OCI-LY7 (cell line): ENCODE measurements around the gene PACS2. TPM values are rescaled to one million over a fixed set of nuclear protein-coding genes. Genes with fewer than 3 reads are reported as not detected.
"Not testable (repeated sequence)": the region's sequence is repeated elsewhere in the genome, so short reads cannot be mapped to it uniquely, and the experiment has no call there.

ENCODE experiments used
- BruUV-seq: library from RNA; stranded (reverse); fragments of 400-500 nt; replicated peaks from 2 replicates; lab custom pipeline; 2021; lab: Mats Ljungman, UMichigan
- CTCF ChIA-PET: fragments of 300-600 bp; sonication (Branson Sonifier 250); formaldehyde crosslinking; loops from one replicate; lab custom pipeline; 2022; ENCODE audit warnings: antibody characterized with exemption; ENCODE audit not compliant: unreplicated experiment; lab: Charles Lee
- POLR2A ChIA-PET: fragments of 300-600 bp; sonication (Branson Sonifier 250); formaldehyde crosslinking; loops from one replicate; lab custom pipeline; 2022; ENCODE audit warnings: antibody characterized with exemption; lab: Charles Lee
- DNase-seq: peaks from one replicate; pipeline ENCODE4 v3.0.0-alpha.2; 2015; ENCODE audit warnings: low spot score
- H2AFZ ChIP-seq: fragments of 200-600 bp; sonication (generic), shearing (Covaris generic); 2 replicates; pipeline ENCODE4 v1.6.1; 2014; ENCODE audit warnings: mild to moderate bottlenecking, antibody characterized with exemption, low read length, moderate library complexity
- H3K27ac ChIP-seq: fragments of 200-600 bp; sonication (generic); 2 replicates; pipeline ENCODE4 v1.5.1; 2014; ENCODE audit warnings: mixed run types, low read depth, mild to moderate bottlenecking, moderate library complexity, low read length, inconsistent platforms; ENCODE audit not compliant: poor library complexity, severe bottlenecking
- H3K36me3 ChIP-seq: fragments of 200-600 bp; sonication (generic); 2 replicates; pipeline ENCODE4 v1.6.1; 2014; ENCODE audit warnings: mild to moderate bottlenecking, antibody characterized with exemption, low read length, moderate library complexity, mixed read lengths; ENCODE audit not compliant: insufficient read depth
- H3K4me1 ChIP-seq: fragments of 200-600 bp; sonication (generic); 2 replicates; pipeline ENCODE4 v1.5.1; 2014; ENCODE audit warnings: mild to moderate bottlenecking, low read length; ENCODE audit not compliant: insufficient read depth, poor library complexity, severe bottlenecking
- H3K4me2 ChIP-seq: fragments of 200-600 bp; sonication (generic); 2 replicates; pipeline ENCODE4 v1.6.1; 2014; ENCODE audit warnings: mild to moderate bottlenecking, low read length
- H3K4me3 ChIP-seq: fragments of 200-600 bp; sonication (generic); 2 replicates; pipeline ENCODE4 v1.5.1; 2014; ENCODE audit warnings: mild to moderate bottlenecking, low read depth, low read length; ENCODE audit not compliant: poor library complexity, severe bottlenecking
- H3K79me2 ChIP-seq: fragments of 200-600 bp; sonication (generic); 2 replicates; pipeline ENCODE4 v1.6.1; 2016; ENCODE audit warnings: low read depth, mild to moderate bottlenecking, low read length, moderate library complexity, mixed read lengths; ENCODE audit not compliant: insufficient read depth
- H3K9me2 ChIP-seq: fragments of 200-600 bp; sonication (generic); 2 replicates; pipeline ENCODE4 v1.6.1; 2016; ENCODE audit warnings: mild to moderate bottlenecking, low read length, mixed read lengths; ENCODE audit not compliant: insufficient read depth
- H3K9me3 ChIP-seq: fragments of 200-600 bp; sonication (generic); 2 replicates; pipeline ENCODE4 v1.6.1; 2014; ENCODE audit warnings: mild to moderate bottlenecking, mixed run types, low read length, mixed read lengths
- H4K20me1 ChIP-seq: fragments of 200-600 bp; sonication (generic); 2 replicates; pipeline ENCODE4 v1.6.1; 2014; ENCODE audit warnings: mild to moderate bottlenecking, antibody characterized with exemption, low read length, moderate library complexity, mixed read lengths; ENCODE audit not compliant: insufficient read depth
- EZH2phosphoT487 ChIP-seq: fragments of 200-600 bp; sonication (generic); IDR thresholded peaks from 2 replicates; pipeline ENCODE4 v1.6.1; 2018; ENCODE audit warnings: low read depth, borderline replicate concordance, mild to moderate bottlenecking, mixed run types, antibody characterized with exemption, low read length, moderate library complexity, mixed read lengths
- intact Hi-C: fragments of 100-400 bp; cut with micrococcal nuclease; formaldehyde crosslinking; loops from one replicate; pipeline ENCODE4 v1.10.0; 2022; ENCODE audit not compliant: unreplicated experiment
- total RNA-seq, 2 experiments: library from RNA; depleted of rRNA in 1 of 2; stranded (reverse); fragments of >200 nt in 1 of 2; shearing (Covaris generic) in 1 of 2; gene quantifications; 2 replicates each; pipeline ENCODE4 v1.2.3, GENCODE V29; 2014 to 2022
- TF ChIP-seq, protein P1 (sequence below): fragments of 200-600 bp; sonication (generic); conservative IDR thresholded peaks from 2 replicates; pipeline ENCODE4 v1.5.1; 2014; ENCODE audit warnings: mild to moderate bottlenecking, antibody characterized with exemption, low read length, moderate library complexity, mixed read lengths

The PACS2 gene
- total RNA-seq, 2 experiments from 2014 or later = 45.4 to 46.9 TPM

- no peaks in the 10 kb centered on the region for H3K4me1 ChIP-seq
- no peak for TF ChIP-seq EZH2phosphoT487
- TF ChIP-seq, protein P1, sequence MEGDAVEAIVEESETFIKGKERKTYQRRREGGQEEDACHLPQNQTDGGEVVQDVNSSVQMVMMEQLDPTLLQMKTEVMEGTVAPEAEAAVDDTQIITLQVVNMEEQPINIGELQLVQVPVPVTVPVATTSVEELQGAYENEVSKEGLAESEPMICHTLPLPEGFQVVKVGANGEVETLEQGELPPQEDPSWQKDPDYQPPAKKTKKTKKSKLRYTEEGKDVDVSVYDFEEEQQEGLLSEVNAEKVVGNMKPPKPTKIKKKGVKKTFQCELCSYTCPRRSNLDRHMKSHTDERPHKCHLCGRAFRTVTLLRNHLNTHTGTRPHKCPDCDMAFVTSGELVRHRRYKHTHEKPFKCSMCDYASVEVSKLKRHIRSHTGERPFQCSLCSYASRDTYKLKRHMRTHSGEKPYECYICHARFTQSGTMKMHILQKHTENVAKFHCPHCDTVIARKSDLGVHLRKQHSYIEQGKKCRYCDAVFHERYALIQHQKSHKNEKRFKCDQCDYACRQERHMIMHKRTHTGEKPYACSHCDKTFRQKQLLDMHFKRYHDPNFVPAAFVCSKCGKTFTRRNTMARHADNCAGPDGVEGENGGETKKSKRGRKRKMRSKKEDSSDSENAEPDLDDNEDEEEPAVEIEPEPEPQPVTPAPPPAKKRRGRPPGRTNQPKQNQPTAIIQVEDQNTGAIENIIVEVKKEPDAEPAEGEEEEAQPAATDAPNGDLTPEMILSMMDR = no peak
- H3K4me2 ChIP-seq = no peak overlapping the region
- intact Hi-C loops = no loop called here
- no peak overlapping the region for H2AFZ ChIP-seq
- no peaks in the 10 kb centered on the region for H3K36me3 ChIP-seq
- BruUV-seq = no TSS peak
- H3K27ac ChIP-seq = no peak overlapping the region
- no peak overlapping the region for H3K4me3 ChIP-seq
- CTCF ChIA-PET = no interaction called here
- no peaks in the 10 kb centered on the region for H3K9me3 ChIP-seq
- POLR2A ChIA-PET = no interaction called here
- no peaks in the 10 kb centered on the region for H3K79me2 ChIP-seq
- no peaks in the 10 kb centered on the region for H3K9me2 ChIP-seq
- H4K20me1 ChIP-seq = no peaks in the 10 kb centered on the region
- no peak for DNase-seq
Observed at GRCh38 chr14:105358140-105358846, 43.7 kb downstream of the PACS2 start.

DNA sequence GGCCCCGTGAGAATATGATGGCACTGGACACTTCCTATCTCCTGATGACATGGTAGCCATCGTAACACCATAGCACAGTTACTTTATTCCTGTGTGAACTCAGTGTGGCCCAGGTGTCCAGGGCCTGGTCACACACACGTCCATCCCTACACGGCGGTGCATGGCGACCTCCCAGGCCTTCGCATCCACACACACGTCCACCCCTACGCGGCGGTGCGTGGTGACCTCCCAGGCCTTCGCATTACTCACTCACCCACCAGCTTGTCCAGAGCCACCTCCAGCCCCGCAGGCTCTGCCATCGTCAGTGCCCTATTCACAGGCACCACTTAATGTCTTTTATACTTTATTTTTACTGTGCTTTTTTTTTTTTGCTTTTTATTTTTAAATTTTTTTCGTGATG, 44.4 kb downstream of the PACS2 start:
- Histone ChIP-seq H3K4me3 (no peak overlapping the region), H3K79me2 (no peaks in the 10 kb centered on the region), H4K20me1 (no peaks in the 10 kb centered on the region), H3K4me1 (no peaks in the 10 kb centered on the region), H3K27ac (no peak overlapping the region), H3K9me2 (no peaks in the 10 kb centered on the region), H3K9me3 (no peaks in the 10 kb centered on the region), H3K4me2 (no peak overlapping the region), H3K36me3 (no peaks in the 10 kb centered on the region), H2AFZ (no peak overlapping the region)
- no peak for DNase-seq
- POLR2A ChIA-PET = no interaction called here
- intact Hi-C loops = no loop called here
- CTCF ChIA-PET = no interaction called here
- TF ChIP-seq EZH2phosphoT487 = no peak
- TF ChIP-seq, protein P1 = no peak
- BruUV-seq = no TSS peak

DNA sequence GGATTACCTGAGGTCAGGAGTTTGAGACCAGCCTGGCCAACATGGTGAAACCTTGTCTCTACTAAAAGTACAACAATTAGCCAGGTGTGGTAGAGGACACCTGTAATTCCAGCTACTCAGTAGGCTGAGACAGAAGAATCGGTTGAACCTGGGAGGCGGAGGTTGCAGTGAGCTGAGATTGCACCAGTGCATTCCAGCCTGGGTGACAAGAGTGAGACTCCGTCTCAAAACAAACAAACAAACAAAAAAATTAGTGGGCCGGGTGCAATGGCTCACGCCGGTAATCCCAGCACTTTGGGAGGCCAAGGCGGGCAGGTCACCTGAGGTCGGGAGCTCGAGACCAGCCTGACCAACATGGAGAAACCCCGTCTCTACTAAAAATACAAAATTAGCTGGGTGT, 46.9 kb downstream of the PACS2 start:
- H3K4me1 ChIP-seq, H3K36me3 ChIP-seq, H3K9me3 ChIP-seq, intact Hi-C loops, CTCF ChIA-PET, H3K4me2 ChIP-seq, H3K27ac ChIP-seq, POLR2A ChIA-PET, H3K79me2 ChIP-seq, H2AFZ ChIP-seq, H3K9me2 ChIP-seq, H4K20me1 ChIP-seq, DNase-seq, BruUV-seq, H3K4me3 ChIP-seq: not testable (repeated sequence)
